Breast epithelium (tissue), 4 donors: ENCODE data around the gene KCNK3. TPM values are rescaled to one million over a fixed set of nuclear protein-coding genes. Genes with fewer than 3 reads are reported as not detected.

ENCODE experiments used
- DNase-seq, 2 donors: peaks; one replicate each; pipeline ENCODE4 v3.0.0-alpha.2; 2019; ENCODE audit warnings: low spot score in 2 of 2
- H3K27ac ChIP-seq, 2 donors: fragments of 200-600 bp; sonication (generic) in 1 of 2; one replicate each; pipeline ENCODE4 v1.5.1; 2016 to 2019; ENCODE audit warnings: mild to moderate bottlenecking in 1 of 2
- H3K27me3 ChIP-seq, 2 donors: fragments of 200-600 bp; sonication (generic) in 1 of 2; one replicate each; pipeline versions ENCODE4 v1.5.1 to v1.6.0; 2017 to 2019; ENCODE audit warnings: control low read depth in 1 of 2, mild to moderate bottlenecking in 1 of 2
- H3K36me3 ChIP-seq: fragments of 200-600 bp; one replicate; pipeline ENCODE4 v1.5.1; 2019
- H3K4me1 ChIP-seq, 2 donors: fragments of 200-600 bp; sonication (generic); one replicate each; pipeline ENCODE4 v1.5.1; 2016 to 2019; ENCODE audit warnings: control low read depth in 1 of 2
- H3K4me3 ChIP-seq, 3 donors: fragments of 200-600 bp; sonication (generic); 1 replicate in 2 of 3; 2 replicates in 1 of 3; pipeline ENCODE4 v1.5.1; 2016 to 2019; ENCODE audit warnings: mild to moderate bottlenecking in 3 of 3, moderate library complexity in 2 of 3
- H3K9me3 ChIP-seq, 2 donors: fragments of 200-600 bp; sonication (generic) in 1 of 2; one replicate each; pipeline ENCODE4 v1.5.1; 2016 to 2019; ENCODE audit warnings: control low read depth in 1 of 2
- CTCF ChIP-seq, 3 donors: fragments of 450-650 bp; IDR thresholded peaks; one replicate each; pipeline ENCODE4 v1.5.1; 2016 to 2017; ENCODE audit warnings: antibody characterized with exemption in 3 of 3, mild to moderate bottlenecking in 3 of 3, moderate library complexity in 3 of 3
- POLR2A ChIP-seq: fragments of 450-650 bp; IDR thresholded peaks from one replicate; pipeline ENCODE4 v1.6.1; 2016; ENCODE audit warnings: antibody characterized with exemption, mild to moderate bottlenecking, moderate library complexity
- POLR2AphosphoS5 ChIP-seq, 3 donors: sonication (generic); formaldehyde crosslinking; IDR thresholded peaks; one replicate each; pipeline ENCODE4 v1.6.1; 2017; ENCODE audit warnings: antibody characterized with exemption in 3 of 3
- intact Hi-C: fragments of 100-400 bp; cut with DNase I; formaldehyde crosslinking; loops from one replicate; pipeline ENCODE4 v1.15.1; 2023; ENCODE audit warnings: low total_unique reads
- total RNA-seq, 3 donors: library from RNA; depleted of rRNA; stranded (reverse); fragments of >200 nt; gene quantifications; one replicate each; pipeline ENCODE4 v1.1.0, GENCODE V29; 2016

KCNK3 gene
- total RNA-seq, 3 donors from 2014 or later = 0.59 to 2.3 (median 1.4) TPM

- TF ChIP-seq POLR2AphosphoS5 (IDR thresholded peaks at IDR 0.05) (no peak), POLR2A (no peak), CTCF (IDR thresholded peaks at IDR 0.05) (no peak)
- intact Hi-C loops = no loop called here
- peak in 1 of 2 donors; percentile 15 for DNase-seq
These were observed 20.3 kb upstream of the KCNK3 start for GRCh38 chr2:26672112-26672817.

GRCh38 chr2:26672818-26673393, 19.6 kb upstream of the KCNK3 start:
- Histone ChIP-seq H3K36me3 (no peaks in the 10 kb centered on the region), H3K4me3 (no peak overlapping the region), H3K27ac (no peak overlapping the region), H3K4me1 (no peaks in the 10 kb centered on the region), H3K27me3 (no peaks in the 10 kb centered on the region), H3K9me3 (no peaks in the 10 kb centered on the region)
- peak in 1 of 2 donors; percentile 37 for DNase-seq
- intact Hi-C loops = no loop called here
- TF ChIP-seq CTCF (IDR thresholded peaks at IDR 0.05) (no peak), POLR2A (no peak), POLR2AphosphoS5 (IDR thresholded peaks at IDR 0.05) (no peak)

More at GRCh38 chr2:26672112-26672817, 20.3 kb upstream of the KCNK3 start:
- Histone ChIP-seq H3K27ac (no peak overlapping the region), H3K9me3 (no peaks in the 10 kb centered on the region), H3K4me3 (no peak overlapping the region), H3K4me1 (no peaks in the 10 kb centered on the region), H3K36me3 (no peaks in the 10 kb centered on the region), H3K27me3 (no peaks in the 10 kb centered on the region)

GRCh38 chr2:26674002-26674751, 18.3 kb upstream of the KCNK3 start:
- DNase-seq = peak in 1 of 2 donors; percentile 22

GRCh38 chr2:26674771-26675170, 17.8 kb upstream of the KCNK3 start:
- Histone ChIP-seq H3K4me3 (no peak overlapping the region), H3K27ac (no peak overlapping the region), H3K4me1 (no peaks in the 10 kb centered on the region), H3K36me3 (no peaks in the 10 kb centered on the region), H3K27me3 (no peaks in the 10 kb centered on the region), H3K9me3 (no peaks in the 10 kb centered on the region)
- TF ChIP-seq POLR2A (no peak), POLR2AphosphoS5 (IDR thresholded peaks at IDR 0.05) (no peak), CTCF (IDR thresholded peaks at IDR 0.05) (no peak)
- intact Hi-C loops = no loop called here
- DNase-seq = peak in 1 of 2 donors; percentile 50

More at GRCh38 chr2:26674002-26674751, 18.3 kb upstream of the KCNK3 start:
- Histone ChIP-seq H3K27me3 (no peaks in the 10 kb centered on the region), H3K4me3 (no peak overlapping the region), H3K4me1 (no peaks in the 10 kb centered on the region), H3K36me3 (no peaks in the 10 kb centered on the region), H3K27ac (no peak overlapping the region), H3K9me3 (no peaks in the 10 kb centered on the region)
- intact Hi-C loops = no loop called here
- TF ChIP-seq POLR2A = no peak
- TF ChIP-seq CTCF (IDR thresholded peaks at IDR 0.05) = no peak
- TF ChIP-seq POLR2AphosphoS5 (IDR thresholded peaks at IDR 0.05) = no peak
